GM23338 (cell line): ENCODE measurements around the gene CKM. TPM values are rescaled to one million over a fixed set of nuclear protein-coding genes. Genes with fewer than 3 reads are reported as not detected.

Experiments used
- ATAC-seq: fragments of 200-7000 bp; cut with Tn5 transposase; 3 replicates; pipeline ENCODE4 v1.9.1; 2020
- DNase-seq: peaks from one replicate; pipeline ENCODE4 v3.0.0-alpha.2; 2015; ENCODE audit warnings: low spot score
- H2AFZ ChIP-seq: fragments of 200-600 bp; sonication (generic); 2 replicates; pipeline ENCODE4 v1.8.0; 2016; ENCODE audit warnings: antibody characterized with exemption, mild to moderate bottlenecking, moderate library complexity
- H3F3A ChIP-seq: fragments of 200-600 bp; sonication (generic); replicated peaks from 2 replicates; pipeline ENCODE4 v1.8.0; 2017; ENCODE audit warnings: antibody characterized with exemption, mixed run types, low read depth
- H3K27ac ChIP-seq: fragments of 200-600 bp; sonication (generic); 2 replicates; pipeline ENCODE4 v1.6.1; 2016; ENCODE audit warnings: low read depth
- H3K27me3 ChIP-seq: fragments of 200-600 bp; sonication (generic); 2 replicates; pipeline ENCODE4 v1.8.0; 2016; ENCODE audit warnings: mild to moderate bottlenecking, mixed run types, moderate library complexity; ENCODE audit not compliant: insufficient read depth
- H3K36me3 ChIP-seq: fragments of 200-600 bp; sonication (generic); 2 replicates; pipeline ENCODE4 v1.8.0; 2016; ENCODE audit warnings: mild to moderate bottlenecking; ENCODE audit not compliant: insufficient read depth
- H3K4me1 ChIP-seq: fragments of 200-600 bp; sonication (generic); 2 replicates; pipeline ENCODE4 v1.8.0; 2016; ENCODE audit warnings: mild to moderate bottlenecking, moderate library complexity; ENCODE audit not compliant: insufficient read depth
- H3K4me2 ChIP-seq: fragments of 200-600 bp; sonication (generic); 2 replicates; pipeline ENCODE4 v1.7.1; 2017; ENCODE audit warnings: mixed run types
- H3K4me3 ChIP-seq: fragments of 200-600 bp; sonication (generic); 2 replicates; pipeline ENCODE4 v1.6.1; 2016; ENCODE audit warnings: mixed run types
- H3K79me2 ChIP-seq: fragments of 200-600 bp; sonication (generic); replicated peaks from 2 replicates; pipeline ENCODE4 v1.8.0; 2017; ENCODE audit warnings: mild to moderate bottlenecking; ENCODE audit not compliant: insufficient read depth
- H3K9me2 ChIP-seq: fragments of 200-600 bp; sonication (generic); 2 replicates; pipeline ENCODE4 v1.8.0; 2017; ENCODE audit not compliant: insufficient read depth
- H4K20me1 ChIP-seq: fragments of 200-600 bp; sonication (generic); replicated peaks from 2 replicates; pipeline ENCODE4 v1.8.0; 2017; ENCODE audit warnings: mild to moderate bottlenecking; ENCODE audit not compliant: insufficient read depth
- H3K27ac Mint-ChIP-seq: 2 replicates; pipeline ENCODE4 v1.8.0; 2020; ENCODE audit warnings: inconsistent platforms, mild to moderate bottlenecking, moderate library complexity, mixed read lengths
- H3K27me3 Mint-ChIP-seq: 3 replicates; pipeline ENCODE4 v1.8.0; 2022; ENCODE audit warnings: low read depth, mild to moderate bottlenecking, moderate library complexity, mixed read lengths, inconsistent platforms; ENCODE audit not compliant: insufficient read depth, poor library complexity
- H3K36me3 Mint-ChIP-seq: 3 replicates; pipeline ENCODE4 v1.8.0; 2021; ENCODE audit warnings: low read depth, mild to moderate bottlenecking, inconsistent platforms, moderate library complexity, mixed read lengths
- H3K4me1 Mint-ChIP-seq: 3 replicates; pipeline ENCODE4 v1.8.0; 2020; ENCODE audit warnings: mild to moderate bottlenecking, inconsistent platforms, mixed read lengths
- H3K4me3 Mint-ChIP-seq: 3 replicates; pipeline ENCODE4 v1.8.0; 2021; ENCODE audit warnings: moderate library complexity, mild to moderate bottlenecking, inconsistent platforms, mixed read lengths
- H3K9me3 Mint-ChIP-seq: 3 replicates; pipeline ENCODE4 v1.8.0; 2020; ENCODE audit warnings: moderate library complexity, mild to moderate bottlenecking, inconsistent platforms, mixed read lengths
- CREB1 ChIP-seq: fragments of 250-450 bp; sonication (Bioruptor Pico); IDR thresholded peaks from 2 replicates; pipeline ENCODE4 v1.5.0; 2020; ENCODE audit warnings: low read depth, mild to moderate bottlenecking, moderate library complexity
- EZH2 ChIP-seq: fragments of 200-600 bp; sonication (generic); IDR thresholded peaks from one replicate; pipeline ENCODE4 v1.8.0; 2017; ENCODE audit warnings: antibody characterized with exemption, mild to moderate bottlenecking, low read depth; ENCODE audit not compliant: unreplicated experiment
- EZH2phosphoT487 ChIP-seq: fragments of 200-600 bp; sonication (generic); IDR thresholded peaks from one replicate; pipeline ENCODE4 v1.8.1; 2018; ENCODE audit warnings: antibody characterized with exemption; ENCODE audit not compliant: unreplicated experiment
- JUNB ChIP-seq: IDR thresholded peaks from one replicate; pipeline ENCODE4 v1.6.1; 2016; ENCODE audit warnings: antibody characterized with exemption; ENCODE audit not compliant: unreplicated experiment
- NANOG ChIP-seq: IDR thresholded peaks from 2 replicates; pipeline ENCODE4 v1.6.1; 2016; ENCODE audit warnings: antibody characterized with exemption, borderline replicate concordance
- POLR2AphosphoS5 ChIP-seq: IDR thresholded peaks from 2 replicates; pipeline ENCODE4 v1.6.1; 2016; ENCODE audit warnings: antibody characterized with exemption, low read depth
- STAT1 ChIP-seq: IDR thresholded peaks from one replicate; pipeline ENCODE4 v1.6.1; 2016; ENCODE audit warnings: antibody characterized with exemption; ENCODE audit not compliant: unreplicated experiment
- ZNF114 ChIP-seq: fragments of 250-450 bp; sonication (Bioruptor Pico); IDR thresholded peaks from 2 replicates; pipeline ENCODE4 v1.5.0; 2020; ENCODE audit warnings: mild to moderate bottlenecking, moderate library complexity
- ZNF331 ChIP-seq: fragments of 250-450 bp; sonication (Bioruptor Pico); IDR thresholded peaks from 2 replicates; pipeline ENCODE4 v1.5.0; 2020; ENCODE audit warnings: low read depth, mild to moderate bottlenecking, moderate library complexity
- polyA plus RNA-seq: library from polyadenylated mRNA; unstranded; fragments of >200 nt; fragmentation: Nextera tagmentation; extraction: Ambion mirVana; gene quantifications from 2 replicates; pipeline ENCODE4 v1.2.1, GENCODE V29; 2016
- total RNA-seq: library from RNA; depleted of rRNA; stranded (reverse); fragments of >200 nt; shearing (Covaris generic); gene quantifications from 2 replicates; pipeline ENCODE4 v1.2.3, GENCODE V29; 2014
- TF ChIP-seq, protein P1 (sequence below), 2 experiments: fragments of 200-600 bp in 1 of 2; sonication (generic) in 1 of 2; conservative IDR thresholded peaks; 2 replicates each; pipeline versions ENCODE4 v1.5.1 to v1.6.1; 2016 to 2017; ENCODE audit warnings: antibody characterized with exemption in 2 of 2, low read depth in 2 of 2, mild to moderate bottlenecking in 2 of 2, moderate library complexity in 1 of 2
- TF ChIP-seq, protein P2 (sequence below): IDR thresholded peaks from one replicate; pipeline ENCODE4 v1.6.1; 2018; ENCODE audit warnings: antibody characterized with exemption; ENCODE audit not compliant: unreplicated experiment
- TF ChIP-seq, protein P3 (sequence below): IDR thresholded peaks from 2 replicates; pipeline ENCODE4 v1.6.1; 2016; ENCODE audit warnings: antibody characterized with exemption

CKM gene
- total and polyA plus RNA-seq, 2 experiments from 2014 or later, result not detected

DNA sequence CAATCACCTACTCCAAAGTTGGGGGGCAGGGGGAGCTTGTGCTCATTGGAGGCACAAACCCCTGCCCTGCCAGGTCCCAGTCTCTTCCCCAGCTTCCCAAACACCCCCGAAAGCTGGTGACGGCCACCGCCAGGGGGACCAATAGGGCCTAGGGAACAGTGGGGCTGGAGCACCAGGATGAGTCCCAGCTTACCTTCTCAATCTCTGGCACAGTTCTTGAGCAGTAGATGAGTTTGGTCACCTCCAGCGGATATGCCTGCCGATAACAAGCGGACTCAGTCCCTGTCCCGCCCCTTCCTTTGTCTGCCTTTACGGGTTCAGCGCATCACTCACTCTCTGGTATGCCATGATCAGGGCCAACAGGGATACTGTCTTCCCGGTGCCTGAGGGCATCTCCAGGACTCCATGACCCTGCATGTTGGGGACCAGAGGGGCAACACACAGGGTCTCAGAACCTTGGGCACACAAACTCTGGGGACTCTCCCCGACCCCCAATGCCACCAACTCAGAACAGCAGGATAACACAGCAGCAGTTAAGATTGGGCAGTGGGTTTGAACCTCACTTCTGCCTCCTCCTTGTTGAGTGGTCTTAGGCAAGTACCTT lies 46.2 kb upstream of the CKM start:
- Histone ChIP-seq H3K36me3 (peaks cover 17% of the 10 kb centered on the region), H3K9me2 (no peaks in the 10 kb centered on the region), H3K4me3 (peak overlapping the region; percentile 89), H2AFZ (no peak overlapping the region), H3K27ac (no peak overlapping the region), H3F3A (peaks cover 6% of the 10 kb centered on the region), H3K4me1 (peaks cover 10% of the 10 kb centered on the region; the same call in 1 of the 2 replicates), H3K4me2 (peak overlapping the region; percentile 92), H4K20me1 (peaks cover 14% of the 10 kb centered on the region; the same call in 1 of the 2 replicates), H3K27me3 (no peaks in the 10 kb centered on the region), H3K79me2 (peaks cover 25% of the 10 kb centered on the region)
- peaks cover 18% of the 10 kb centered on the region for H3K27me3 Mint-ChIP-seq
- DNase-seq (peak; percentile 40), ATAC-seq (no peak)
- H3K4me1 Mint-ChIP-seq, result peaks cover 15% of the 10 kb centered on the region
- TF ChIP-seq ZNF331 (CRISPR knock-in tag) (no peak), EZH2phosphoT487 (no peak)
- TF ChIP-seq, protein P1, sequence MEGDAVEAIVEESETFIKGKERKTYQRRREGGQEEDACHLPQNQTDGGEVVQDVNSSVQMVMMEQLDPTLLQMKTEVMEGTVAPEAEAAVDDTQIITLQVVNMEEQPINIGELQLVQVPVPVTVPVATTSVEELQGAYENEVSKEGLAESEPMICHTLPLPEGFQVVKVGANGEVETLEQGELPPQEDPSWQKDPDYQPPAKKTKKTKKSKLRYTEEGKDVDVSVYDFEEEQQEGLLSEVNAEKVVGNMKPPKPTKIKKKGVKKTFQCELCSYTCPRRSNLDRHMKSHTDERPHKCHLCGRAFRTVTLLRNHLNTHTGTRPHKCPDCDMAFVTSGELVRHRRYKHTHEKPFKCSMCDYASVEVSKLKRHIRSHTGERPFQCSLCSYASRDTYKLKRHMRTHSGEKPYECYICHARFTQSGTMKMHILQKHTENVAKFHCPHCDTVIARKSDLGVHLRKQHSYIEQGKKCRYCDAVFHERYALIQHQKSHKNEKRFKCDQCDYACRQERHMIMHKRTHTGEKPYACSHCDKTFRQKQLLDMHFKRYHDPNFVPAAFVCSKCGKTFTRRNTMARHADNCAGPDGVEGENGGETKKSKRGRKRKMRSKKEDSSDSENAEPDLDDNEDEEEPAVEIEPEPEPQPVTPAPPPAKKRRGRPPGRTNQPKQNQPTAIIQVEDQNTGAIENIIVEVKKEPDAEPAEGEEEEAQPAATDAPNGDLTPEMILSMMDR (conservative IDR thresholded peaks at IDR 0.05; ENCODE audit: low read depth in 2 of 2), result peak; percentile 29 to 57
- no peaks in the 10 kb centered on the region for H3K9me3 Mint-ChIP-seq
- peaks cover 21% of the 10 kb centered on the region for H3K36me3 Mint-ChIP-seq
- peak overlapping the region; percentile 69 for H3K4me3 Mint-ChIP-seq
- H3K27ac Mint-ChIP-seq, result no peak overlapping the region

DNA sequence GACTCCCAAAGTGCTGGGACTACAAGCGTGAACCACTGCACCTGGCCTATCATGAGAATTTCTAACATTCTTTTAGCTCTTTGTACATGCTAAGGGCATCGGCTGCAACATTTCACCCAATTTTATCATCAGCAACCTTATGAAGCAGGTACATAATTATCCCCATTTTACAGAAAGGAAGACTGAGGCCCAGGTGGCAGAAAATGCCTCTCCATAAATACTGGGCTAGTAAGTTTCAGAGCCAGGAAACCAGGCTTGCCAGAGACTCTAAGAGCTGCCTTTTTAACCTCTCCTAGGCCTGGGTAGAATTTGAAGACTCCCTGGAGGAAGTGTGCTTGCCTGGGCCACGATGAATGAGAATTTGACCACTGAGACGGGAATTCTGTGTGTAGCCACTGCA lies 45.5 kb upstream of the CKM start:
- DNase-seq (no peak), ATAC-seq (no peak)
- Histone ChIP-seq H3K4me3 (no peak overlapping the region), H3F3A (peaks cover 6% of the 10 kb centered on the region), H3K36me3 (peaks cover 17% of the 10 kb centered on the region), H3K9me2 (no peaks in the 10 kb centered on the region), H3K4me2 (no peak overlapping the region; the same call in 1 of the 2 replicates), H2AFZ (no peak overlapping the region), H3K4me1 (peaks cover 10% of the 10 kb centered on the region; the same call in 1 of the 2 replicates), H4K20me1 (peaks cover 14% of the 10 kb centered on the region; the same call in 1 of the 2 replicates), H3K27me3 (no peaks in the 10 kb centered on the region), H3K79me2 (peaks cover 25% of the 10 kb centered on the region), H3K27ac (no peak overlapping the region)
- peaks cover 15% of the 10 kb centered on the region for H3K4me1 Mint-ChIP-seq
- H3K9me3 Mint-ChIP-seq, result no peaks in the 10 kb centered on the region
- H3K4me3 Mint-ChIP-seq, result peak overlapping the region; percentile 17; the same call in 1 of the 3 replicates
- H3K36me3 Mint-ChIP-seq, result peaks cover 24% of the 10 kb centered on the region
- TF ChIP-seq EZH2 (no peak), EZH2phosphoT487 (no peak), JUNB (no peak), POLR2AphosphoS5 (no peak), ZNF331 (CRISPR knock-in tag) (no peak), STAT1 (no peak), ZNF114 (CRISPR knock-in tag) (no peak), NANOG (no peak), CREB1 (CRISPR knock-in tag) (no peak)
- TF ChIP-seq, protein P2, sequence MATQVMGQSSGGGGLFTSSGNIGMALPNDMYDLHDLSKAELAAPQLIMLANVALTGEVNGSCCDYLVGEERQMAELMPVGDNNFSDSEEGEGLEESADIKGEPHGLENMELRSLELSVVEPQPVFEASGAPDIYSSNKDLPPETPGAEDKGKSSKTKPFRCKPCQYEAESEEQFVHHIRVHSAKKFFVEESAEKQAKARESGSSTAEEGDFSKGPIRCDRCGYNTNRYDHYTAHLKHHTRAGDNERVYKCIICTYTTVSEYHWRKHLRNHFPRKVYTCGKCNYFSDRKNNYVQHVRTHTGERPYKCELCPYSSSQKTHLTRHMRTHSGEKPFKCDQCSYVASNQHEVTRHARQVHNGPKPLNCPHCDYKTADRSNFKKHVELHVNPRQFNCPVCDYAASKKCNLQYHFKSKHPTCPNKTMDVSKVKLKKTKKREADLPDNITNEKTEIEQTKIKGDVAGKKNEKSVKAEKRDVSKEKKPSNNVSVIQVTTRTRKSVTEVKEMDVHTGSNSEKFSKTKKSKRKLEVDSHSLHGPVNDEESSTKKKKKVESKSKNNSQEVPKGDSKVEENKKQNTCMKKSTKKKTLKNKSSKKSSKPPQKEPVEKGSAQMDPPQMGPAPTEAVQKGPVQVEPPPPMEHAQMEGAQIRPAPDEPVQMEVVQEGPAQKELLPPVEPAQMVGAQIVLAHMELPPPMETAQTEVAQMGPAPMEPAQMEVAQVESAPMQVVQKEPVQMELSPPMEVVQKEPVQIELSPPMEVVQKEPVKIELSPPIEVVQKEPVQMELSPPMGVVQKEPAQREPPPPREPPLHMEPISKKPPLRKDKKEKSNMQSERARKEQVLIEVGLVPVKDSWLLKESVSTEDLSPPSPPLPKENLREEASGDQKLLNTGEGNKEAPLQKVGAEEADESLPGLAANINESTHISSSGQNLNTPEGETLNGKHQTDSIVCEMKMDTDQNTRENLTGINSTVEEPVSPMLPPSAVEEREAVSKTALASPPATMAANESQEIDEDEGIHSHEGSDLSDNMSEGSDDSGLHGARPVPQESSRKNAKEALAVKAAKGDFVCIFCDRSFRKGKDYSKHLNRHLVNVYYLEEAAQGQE, result no peak
- TF ChIP-seq, protein P1 (conservative IDR thresholded peaks at IDR 0.05; ENCODE audit: low read depth in 2 of 2), result no peak
- TF ChIP-seq, protein P3, sequence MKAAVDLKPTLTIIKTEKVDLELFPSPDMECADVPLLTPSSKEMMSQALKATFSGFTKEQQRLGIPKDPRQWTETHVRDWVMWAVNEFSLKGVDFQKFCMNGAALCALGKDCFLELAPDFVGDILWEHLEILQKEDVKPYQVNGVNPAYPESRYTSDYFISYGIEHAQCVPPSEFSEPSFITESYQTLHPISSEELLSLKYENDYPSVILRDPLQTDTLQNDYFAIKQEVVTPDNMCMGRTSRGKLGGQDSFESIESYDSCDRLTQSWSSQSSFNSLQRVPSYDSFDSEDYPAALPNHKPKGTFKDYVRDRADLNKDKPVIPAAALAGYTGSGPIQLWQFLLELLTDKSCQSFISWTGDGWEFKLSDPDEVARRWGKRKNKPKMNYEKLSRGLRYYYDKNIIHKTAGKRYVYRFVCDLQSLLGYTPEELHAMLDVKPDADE, result no peak
- no peak overlapping the region for H3K27ac Mint-ChIP-seq
- peaks cover 18% of the 10 kb centered on the region for H3K27me3 Mint-ChIP-seq
